Stimulated activated CD8-positive, alpha-beta memory T cell treated with anti-CD3 and anti-CD28 coated beads, Interleukin-15, amount 100 ng/mL, for 4 hours (primary cell): ENCODE data around the gene PIK3C2B.
A peak's percentile ranks its signal among the peaks of the same experiment; 100 is the strongest.
"Not testable (repeated sequence)": the region's sequence is repeated elsewhere in the genome, so short reads cannot be mapped to it uniquely, and the experiment has no call there.

Experiments
- DNase-seq, 2 donors: peaks; one replicate each; pipeline ENCODE4 v3.0.0-alpha.2; 2020; ENCODE audit warnings: low read depth in 2 of 2

PIK3C2B gene

GRCh38 chr1:204494281-204495077 lies at the start of gene PIK3C2B:
TSS of gene PIK3C2B (minus strand) at chr1:204494805. CDS start at chr1:204469802, 25,003 bp downstream.
- peak; percentile 45 to 51 for DNase-seq

GRCh38 chr1:204544321-204544720 lies 49.7 kb upstream of the PIK3C2B start:
- no peak for DNase-seq

GRCh38 chr1:204541626-204542025 lies 47.0 kb upstream of the PIK3C2B start:
- DNase-seq: no peak

GRCh38 chr1:204532832-204533231 lies 38.2 kb upstream of the PIK3C2B start:
- DNase-seq: no peak

- DNase-seq: no peak
Observed at GRCh38 chr1:204530932-204531331, 36.3 kb upstream of the PIK3C2B start.

GRCh38 chr1:204529371-204529895 lies 34.8 kb upstream of the PIK3C2B start:
- DNase-seq: no peak

- no peak for DNase-seq
Observed at GRCh38 chr1:204528677-204529076, 34.1 kb upstream of the PIK3C2B start.

GRCh38 chr1:204528241-204528640 lies 33.6 kb upstream of the PIK3C2B start:
- DNase-seq: no peak

GRCh38 chr1:204524986-204525385 lies 30.4 kb upstream of the PIK3C2B start:
- no peak for DNase-seq

GRCh38 chr1:204523605-204524215 lies 29.1 kb upstream of the PIK3C2B start:
- no peak for DNase-seq

GRCh38 chr1:204521941-204522521 lies 27.4 kb upstream of the PIK3C2B start:
- not testable (repeated sequence) for DNase-seq

GRCh38 chr1:204520834-204521709 lies 26.5 kb upstream of the PIK3C2B start:
- DNase-seq: peak in 1 of 2 donors; percentile 46

- DNase-seq: not testable (repeated sequence)
Observed at GRCh38 chr1:204517382-204517781, 22.8 kb upstream of the PIK3C2B start.

- DNase-seq: peak; percentile 88 to 91
Observed at GRCh38 chr1:204516180-204516879, 21.7 kb upstream of the PIK3C2B start, which contains the start of gene MDM4. TSS of gene MDM4 (plus strand) at chr1:204516406. CDS start at chr1:204525519, 9,113 bp downstream.

- no peak for DNase-seq
Observed at GRCh38 chr1:204514828-204515227, 20.2 kb upstream of the PIK3C2B start.

GRCh38 chr1:204513117-204513716 lies 18.6 kb upstream of the PIK3C2B start:
- no peak for DNase-seq

- no peak for DNase-seq
Observed at GRCh38 chr1:204511366-204511765, 16.8 kb upstream of the PIK3C2B start.

- no peak for DNase-seq
Observed at GRCh38 chr1:204509186-204509635, 14.6 kb upstream of the PIK3C2B start.

- DNase-seq: no peak
Observed at GRCh38 chr1:204507317-204508105, 12.9 kb upstream of the PIK3C2B start.

- peak; percentile 69 to 85 for DNase-seq
Observed at GRCh38 chr1:204506969-204507316, 12.3 kb upstream of the PIK3C2B start.
